HuH-7.5 (cell line): ENCODE results near the gene ATP7A.
"Not testable (repeated sequence)": the region's sequence is repeated elsewhere in the genome, so short reads cannot be mapped to it uniquely, and the experiment has no call there.

Experiments used
- DNase-seq: peaks from one replicate; pipeline ENCODE4 v3.0.0; 2011; ENCODE audit warnings: low spot score

ATP7A gene

GRCh38 chrX:78037881-78038280 lies 127.4 kb downstream of the ATP7A start:
- DNase-seq, result no peak

GRCh38 chrX:78042601-78043000 lies 132.1 kb downstream of the ATP7A start:
- no peak for DNase-seq

GRCh38 chrX:78046362-78046761 lies 135.9 kb downstream of the ATP7A start:
- DNase-seq, result no peak

GRCh38 chrX:78048052-78048451 lies 137.6 kb downstream of the ATP7A start:
- no peak for DNase-seq

- no peak for DNase-seq
Observed at GRCh38 chrX:78063687-78064086, 153.2 kb downstream of the ATP7A start.

GRCh38 chrX:78064152-78064551 lies 153.7 kb downstream of the ATP7A start:
- no peak for DNase-seq

- DNase-seq, result not testable (repeated sequence)
Observed at GRCh38 chrX:78064698-78065601, 154.5 kb downstream of the ATP7A start.

GRCh38 chrX:78066110-78066509 lies 155.6 kb downstream of the ATP7A start:
- DNase-seq, result no peak

- DNase-seq, result no peak
Observed at GRCh38 chrX:78071331-78071730, 160.8 kb downstream of the ATP7A start.

GRCh38 chrX:78073147-78074077 lies 162.9 kb downstream of the ATP7A start:
- not testable (repeated sequence) for DNase-seq

- no peak for DNase-seq
Observed at GRCh38 chrX:78074088-78074487, 163.6 kb downstream of the ATP7A start.

GRCh38 chrX:78075787-78076389 lies 165.4 kb downstream of the ATP7A start:
- no peak for DNase-seq

GRCh38 chrX:78081413-78081812 lies 170.9 kb downstream of the ATP7A start:
- not testable (repeated sequence) for DNase-seq

GRCh38 chrX:78092296-78092695 lies 181.8 kb downstream of the ATP7A start:
- DNase-seq, result no peak

- DNase-seq, result no peak
Observed at GRCh38 chrX:78098108-78098507, 187.6 kb downstream of the ATP7A start.
